OCI-LY1 (cell line): ENCODE data around the gene CCDC73.

Source experiments
- H2AFZ ChIP-seq: fragments of 200-600 bp; sonication (generic), shearing (Covaris generic); 2 replicates; pipeline ENCODE4 v1.6.0; 2014; ENCODE audit warnings: antibody characterized with exemption, mild to moderate bottlenecking, low read length
- H3F3A ChIP-seq: fragments of 200-600 bp; sonication (generic), shearing (Covaris generic); 2 replicates; pipeline ENCODE4 v1.6.0; 2014; ENCODE audit warnings: mild to moderate bottlenecking, antibody characterized with exemption, low read length, moderate library complexity; ENCODE audit not compliant: insufficient read depth
- H3K27ac ChIP-seq: fragments of 200-600 bp; sonication (generic); 2 replicates; pipeline ENCODE4 v1.5.1; 2014; ENCODE audit warnings: low read length, mixed run types, mild to moderate bottlenecking, low read depth; ENCODE audit not compliant: poor library complexity, severe bottlenecking
- H3K27me3 ChIP-seq: fragments of 200-600 bp; sonication (generic); 2 replicates; pipeline ENCODE4 v1.6.0; 2014; ENCODE audit warnings: antibody characterized with exemption, mild to moderate bottlenecking, low read length, moderate library complexity; ENCODE audit not compliant: insufficient read depth
- H3K36me3 ChIP-seq: fragments of 200-600 bp; sonication (generic); 2 replicates; pipeline ENCODE4 v1.6.1; 2014; ENCODE audit warnings: mild to moderate bottlenecking, antibody characterized with exemption, low read length, moderate library complexity, mixed read lengths; ENCODE audit not compliant: insufficient read depth
- H3K4me1 ChIP-seq: fragments of 200-600 bp; sonication (generic); 2 replicates; pipeline ENCODE4 v1.5.1; 2014; ENCODE audit warnings: mild to moderate bottlenecking, low read length, moderate library complexity; ENCODE audit not compliant: insufficient read depth, severe bottlenecking
- H3K4me2 ChIP-seq: fragments of 200-600 bp; sonication (generic), shearing (Covaris generic); 2 replicates; pipeline ENCODE4 v1.6.1; 2014; ENCODE audit warnings: low read length
- H3K4me3 ChIP-seq: fragments of 200-600 bp; sonication (generic); 2 replicates; pipeline ENCODE4 v1.5.1; 2014; ENCODE audit warnings: low read length, low read depth, mild to moderate bottlenecking, mixed read lengths; ENCODE audit not compliant: poor library complexity, severe bottlenecking
- H3K79me2 ChIP-seq: fragments of 200-600 bp; shearing (Covaris generic); 2 replicates; pipeline ENCODE4 v1.6.1; 2016; ENCODE audit warnings: mixed run types, low read length, mixed read lengths; ENCODE audit not compliant: insufficient read depth
- H3K9ac ChIP-seq: fragments of 200-600 bp; sonication (generic), shearing (Covaris generic); 2 replicates; pipeline ENCODE4 v1.6.1; 2014; ENCODE audit warnings: mild to moderate bottlenecking, low read length, mixed read lengths
- H3K9me2 ChIP-seq: fragments of 200-600 bp; sonication (generic), shearing (Covaris generic); 2 replicates; pipeline ENCODE4 v1.6.1; 2014; ENCODE audit warnings: low read depth, mild to moderate bottlenecking, low read length, mixed read lengths
- H3K9me3 ChIP-seq: fragments of 200-600 bp; shearing (Covaris generic); 2 replicates; pipeline ENCODE4 v1.6.1; 2014; ENCODE audit warnings: low read length, mixed read lengths
- H4K20me1 ChIP-seq: fragments of 200-600 bp; sonication (generic), shearing (Covaris generic); 2 replicates; pipeline ENCODE4 v1.6.0; 2016; ENCODE audit warnings: mild to moderate bottlenecking, low read length; ENCODE audit not compliant: insufficient read depth
- EZH2 ChIP-seq: fragments of 200-600 bp; sonication (generic), shearing (Covaris generic); IDR thresholded peaks from 2 replicates; pipeline ENCODE4 v1.8.0; 2017; ENCODE audit warnings: borderline replicate concordance, mixed run types, mild to moderate bottlenecking, antibody characterized with exemption, low read length, moderate library complexity, mixed read lengths
- TF ChIP-seq, protein P1 (sequence below): fragments of 200-600 bp; sonication (generic), shearing (Covaris generic); IDR thresholded peaks from 2 replicates; pipeline ENCODE4 v1.5.1; 2017; ENCODE audit warnings: mild to moderate bottlenecking, antibody characterized with exemption, low read length, moderate library complexity, mixed read lengths

Gene CCDC73

DNA sequence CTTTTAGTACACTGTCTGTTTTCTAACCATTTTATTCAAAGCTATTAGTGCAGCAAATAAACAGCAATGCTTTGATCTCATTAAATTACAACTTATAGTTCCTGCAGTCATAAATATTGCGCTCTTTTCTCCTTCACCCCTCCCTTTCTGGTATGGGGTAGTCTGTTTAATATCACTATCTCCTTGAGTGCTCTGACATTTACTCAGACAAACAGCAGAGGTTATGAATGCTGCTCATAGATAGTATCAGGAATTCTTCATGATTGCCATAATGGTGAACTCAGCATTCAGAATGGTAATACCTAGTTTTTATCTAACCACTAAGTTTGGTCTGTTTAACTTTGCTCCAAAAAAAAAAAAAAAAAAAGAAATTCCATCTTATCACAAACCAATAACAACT lies 123.4 kb downstream of the CCDC73 start:
- H3K79me2 ChIP-seq = no peaks in the 10 kb centered on the region
- H3K27ac ChIP-seq = no peak overlapping the region
- H3K9me3 ChIP-seq = no peaks in the 10 kb centered on the region
- H3K9me2 ChIP-seq = no peaks in the 10 kb centered on the region
- no peaks in the 10 kb centered on the region for H3F3A ChIP-seq
- H2AFZ ChIP-seq = no peak overlapping the region
- TF ChIP-seq, protein P1, sequence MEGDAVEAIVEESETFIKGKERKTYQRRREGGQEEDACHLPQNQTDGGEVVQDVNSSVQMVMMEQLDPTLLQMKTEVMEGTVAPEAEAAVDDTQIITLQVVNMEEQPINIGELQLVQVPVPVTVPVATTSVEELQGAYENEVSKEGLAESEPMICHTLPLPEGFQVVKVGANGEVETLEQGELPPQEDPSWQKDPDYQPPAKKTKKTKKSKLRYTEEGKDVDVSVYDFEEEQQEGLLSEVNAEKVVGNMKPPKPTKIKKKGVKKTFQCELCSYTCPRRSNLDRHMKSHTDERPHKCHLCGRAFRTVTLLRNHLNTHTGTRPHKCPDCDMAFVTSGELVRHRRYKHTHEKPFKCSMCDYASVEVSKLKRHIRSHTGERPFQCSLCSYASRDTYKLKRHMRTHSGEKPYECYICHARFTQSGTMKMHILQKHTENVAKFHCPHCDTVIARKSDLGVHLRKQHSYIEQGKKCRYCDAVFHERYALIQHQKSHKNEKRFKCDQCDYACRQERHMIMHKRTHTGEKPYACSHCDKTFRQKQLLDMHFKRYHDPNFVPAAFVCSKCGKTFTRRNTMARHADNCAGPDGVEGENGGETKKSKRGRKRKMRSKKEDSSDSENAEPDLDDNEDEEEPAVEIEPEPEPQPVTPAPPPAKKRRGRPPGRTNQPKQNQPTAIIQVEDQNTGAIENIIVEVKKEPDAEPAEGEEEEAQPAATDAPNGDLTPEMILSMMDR = no peak
- no peak for TF ChIP-seq EZH2
- no peak overlapping the region for H3K9ac ChIP-seq
- H3K36me3 ChIP-seq = no peaks in the 10 kb centered on the region
- H3K4me3 ChIP-seq = no peak overlapping the region
- no peaks in the 10 kb centered on the region for H3K4me1 ChIP-seq
- H4K20me1 ChIP-seq = no peaks in the 10 kb centered on the region
- no peaks in the 10 kb centered on the region for H3K27me3 ChIP-seq
- no peak overlapping the region for H3K4me2 ChIP-seq

DNA sequence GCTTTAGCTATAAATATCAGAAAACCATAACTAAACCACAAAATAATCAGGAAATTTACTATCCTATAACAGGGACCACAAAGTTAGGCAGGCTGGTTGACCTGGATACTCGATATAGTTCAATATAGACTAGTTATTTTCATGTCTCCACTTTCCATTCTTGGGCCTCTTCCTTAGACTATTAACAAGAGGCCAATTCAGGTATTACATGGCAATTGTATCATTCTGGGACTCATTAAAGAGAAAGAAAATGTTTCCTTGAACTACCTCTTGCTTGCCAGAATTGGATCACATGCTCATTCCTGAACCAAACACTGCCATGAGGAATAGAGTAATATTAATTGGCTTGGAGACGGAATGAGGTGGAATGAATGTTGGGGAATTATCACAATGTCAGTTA lies 134.8 kb downstream of the CCDC73 start:
- Histone ChIP-seq H3K9me3 (no peaks in the 10 kb centered on the region), H3K36me3 (no peaks in the 10 kb centered on the region), H3K4me3 (no peak overlapping the region), H2AFZ (no peak overlapping the region), H3K9me2 (no peaks in the 10 kb centered on the region), H3K4me1 (no peaks in the 10 kb centered on the region), H3K9ac (no peak overlapping the region), H3K27me3 (no peaks in the 10 kb centered on the region), H4K20me1 (no peaks in the 10 kb centered on the region), H3K79me2 (no peaks in the 10 kb centered on the region), H3K27ac (no peak overlapping the region), H3K4me2 (no peak overlapping the region), H3F3A (no peaks in the 10 kb centered on the region)
- TF ChIP-seq, protein P1 = no peak
- no peak for TF ChIP-seq EZH2

DNA sequence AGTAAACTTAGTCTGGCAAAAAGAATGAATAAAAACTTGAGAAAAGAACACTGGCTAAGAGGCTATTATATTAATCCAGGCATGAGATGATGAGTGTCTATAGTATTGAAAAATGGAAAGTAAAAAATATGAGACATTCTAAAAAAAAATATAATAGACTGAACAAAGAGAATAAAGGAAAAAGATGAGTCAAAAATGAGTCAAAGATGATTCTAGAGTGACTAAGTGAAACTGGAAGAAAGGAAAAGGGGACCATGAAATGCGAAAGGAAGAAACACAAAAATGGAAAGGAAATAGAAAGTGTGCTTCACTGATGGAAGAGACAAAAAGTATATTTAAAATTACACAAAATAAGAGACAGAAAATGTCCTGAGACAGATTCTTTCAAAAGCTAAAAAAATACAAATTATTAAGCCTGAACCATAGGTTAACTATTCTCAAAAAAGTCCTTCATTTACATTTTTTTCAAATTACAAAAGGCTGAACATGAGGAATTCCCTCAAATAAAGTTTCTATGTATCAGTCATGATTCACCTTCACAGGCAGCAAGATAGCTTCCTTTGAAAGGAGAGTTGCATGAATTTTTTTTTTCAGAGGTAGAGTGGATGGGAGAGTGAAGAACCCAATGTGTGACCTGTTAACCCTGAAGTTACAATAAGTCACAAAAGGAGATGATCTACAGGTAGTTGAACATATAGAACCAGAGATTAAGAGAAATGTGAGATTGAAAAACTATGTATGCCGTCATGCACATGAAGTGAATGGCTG lies 135.6 kb downstream of the CCDC73 start:
- no peak for TF ChIP-seq EZH2
- TF ChIP-seq, protein P1 = no peak
- no peaks in the 10 kb centered on the region for H3K36me3 ChIP-seq
- no peaks in the 10 kb centered on the region for H3K9me2 ChIP-seq
- no peaks in the 10 kb centered on the region for H3K9me3 ChIP-seq
- no peaks in the 10 kb centered on the region for H3K27me3 ChIP-seq
- H3K9ac ChIP-seq = no peak overlapping the region
- H3F3A ChIP-seq = no peaks in the 10 kb centered on the region
- no peaks in the 10 kb centered on the region for H3K4me1 ChIP-seq
- no peak overlapping the region for H3K4me3 ChIP-seq
- no peaks in the 10 kb centered on the region for H4K20me1 ChIP-seq
- no peak overlapping the region for H3K4me2 ChIP-seq
- H2AFZ ChIP-seq = no peak overlapping the region
- H3K27ac ChIP-seq = no peak overlapping the region
- H3K79me2 ChIP-seq = no peaks in the 10 kb centered on the region
